Neural progenitor cell (in vitro differentiated cells): ENCODE results near the gene TAC3. TPM values are rescaled to one million over a fixed set of nuclear protein-coding genes. Genes with fewer than 3 reads are reported as not detected.
"Not testable (repeated sequence)": the region's sequence is repeated elsewhere in the genome, so short reads cannot be mapped to it uniquely, and the experiment has no call there.

Source experiments
- DNase-seq: peaks from one replicate; pipeline ENCODE4 v3.0.0-alpha.2; 2016; ENCODE audit warnings: low spot score
- H2AFZ ChIP-seq: fragments of 200-600 bp; sonication (generic); replicated peaks from 2 replicates; pipeline ENCODE4 v1.6.1; 2016; ENCODE audit warnings: antibody characterized with exemption
- H3F3A ChIP-seq: fragments of 200-600 bp; sonication (generic); 2 replicates; pipeline ENCODE4 v1.6.1; 2016; ENCODE audit warnings: antibody characterized with exemption, low read depth
- H3K27ac ChIP-seq: fragments of 200-600 bp; sonication (generic); 2 replicates; pipeline ENCODE4 v1.5.1; 2016; ENCODE audit warnings: mild to moderate bottlenecking
- H3K27me3 ChIP-seq: fragments of 200-600 bp; sonication (generic); 2 replicates; pipeline ENCODE4 v1.6.1; 2016; ENCODE audit warnings: mild to moderate bottlenecking, moderate library complexity
- H3K36me3 ChIP-seq: fragments of 200-600 bp; sonication (generic); 2 replicates; pipeline ENCODE4 v1.5.1; 2016
- H3K4me1 ChIP-seq: fragments of 200-600 bp; sonication (generic); 2 replicates; pipeline ENCODE4 v1.6.1; 2016; ENCODE audit warnings: mixed run types
- H3K4me2 ChIP-seq: fragments of 200-600 bp; sonication (generic); 2 replicates; pipeline ENCODE4 v1.6.1; 2016
- H3K4me3 ChIP-seq: fragments of 200-600 bp; sonication (generic); 2 replicates; pipeline ENCODE4 v1.5.1; 2016
- H3K79me2 ChIP-seq: fragments of 200-600 bp; sonication (generic); 2 replicates; pipeline ENCODE4 v1.6.1; 2016; ENCODE audit warnings: low read depth
- H3K9ac ChIP-seq: fragments of 200-600 bp; sonication (generic); 2 replicates; pipeline ENCODE4 v1.6.1; 2016
- H3K9me3 ChIP-seq: fragments of 200-600 bp; sonication (generic); 2 replicates; pipeline ENCODE4 v1.5.1; 2016; ENCODE audit warnings: low read depth
- H4K20me1 ChIP-seq: fragments of 200-600 bp; sonication (generic); 2 replicates; pipeline ENCODE4 v1.6.1; 2016; ENCODE audit warnings: low read depth
- H3K27ac Mint-ChIP-seq: 3 replicates; pipeline ENCODE4 v1.8.0; 2021; ENCODE audit warnings: mixed read lengths
- H3K27me3 Mint-ChIP-seq: 2 replicates; pipeline ENCODE4 v1.8.0; 2022; ENCODE audit warnings: low read depth, mild to moderate bottlenecking, inconsistent platforms, moderate library complexity, mixed read lengths; ENCODE audit not compliant: insufficient read depth
- H3K36me3 Mint-ChIP-seq: 3 replicates; pipeline ENCODE4 v1.8.0; 2021; ENCODE audit warnings: mixed read lengths
- H3K4me1 Mint-ChIP-seq: 3 replicates; pipeline ENCODE4 v1.8.0; 2021; ENCODE audit warnings: mixed read lengths
- H3K4me3 Mint-ChIP-seq: 3 replicates; pipeline ENCODE4 v1.8.0; 2021; ENCODE audit warnings: mild to moderate bottlenecking, moderate library complexity, mixed read lengths
- H3K9me3 Mint-ChIP-seq: 3 replicates; pipeline ENCODE4 v1.8.0; 2020; ENCODE audit warnings: mixed read lengths
- EZH2 ChIP-seq: fragments of 200-600 bp; sonication (generic); IDR thresholded peaks from 2 replicates; pipeline ENCODE4 v1.6.1; 2017; ENCODE audit warnings: antibody characterized with exemption, mild to moderate bottlenecking, moderate library complexity
- EZH2phosphoT487 ChIP-seq: fragments of 200-600 bp; sonication (generic); IDR thresholded peaks from 2 replicates; pipeline ENCODE4 v1.6.1; 2017; ENCODE audit warnings: antibody characterized with exemption
- total RNA-seq: library from RNA; depleted of rRNA; stranded (reverse); fragments of >200 nt; gene quantifications from 2 replicates; pipeline ENCODE4 v1.2.3, GENCODE V29; 2015; ENCODE audit warnings: low replicate concordance
- TF ChIP-seq, protein P1 (sequence below): fragments of 200-600 bp; sonication (generic); IDR thresholded peaks from 2 replicates; pipeline ENCODE4 v1.5.1; 2017; ENCODE audit warnings: antibody characterized with exemption, mild to moderate bottlenecking

TAC3 gene
- total RNA-seq, 1 donor from 2014 or later, result 6.0 TPM

DNA sequence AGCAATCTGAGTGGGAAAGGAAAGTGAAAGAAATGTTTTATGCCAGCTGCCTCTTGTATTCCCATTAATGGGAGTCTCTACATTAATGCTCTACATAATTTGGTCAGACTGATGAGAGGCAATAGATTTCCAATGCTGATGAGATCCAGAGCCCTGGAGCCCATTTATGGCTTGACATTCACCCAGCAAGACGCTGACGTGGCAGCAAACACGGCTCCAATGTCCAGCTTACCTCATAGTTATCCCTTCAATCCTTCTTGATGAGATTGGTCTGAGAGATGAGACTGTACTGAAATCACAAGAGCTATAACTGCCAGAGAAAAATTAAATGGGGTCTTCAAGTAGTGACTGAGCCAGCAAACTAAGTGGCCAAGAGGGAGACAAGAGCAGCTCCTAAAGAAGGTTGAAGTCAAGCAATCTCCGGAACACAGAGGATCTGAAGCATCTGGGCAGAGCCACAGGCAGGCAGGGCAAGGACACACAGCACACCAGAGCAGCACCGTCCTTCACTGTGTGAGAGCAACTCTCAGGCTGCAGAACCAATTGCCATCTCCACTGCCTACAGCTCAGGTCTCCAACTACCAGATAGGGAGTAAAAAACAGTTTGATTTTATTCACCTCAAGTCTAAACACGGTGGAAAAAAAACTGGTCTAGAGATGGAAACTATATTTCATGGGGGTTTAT is 40.9 kb upstream of the TAC3 start:
- H3K4me1 ChIP-seq, result no peaks in the 10 kb centered on the region
- no peak overlapping the region for H3K27ac Mint-ChIP-seq
- H3K9ac ChIP-seq, result no peak overlapping the region
- H3K79me2 ChIP-seq, result no peaks in the 10 kb centered on the region
- H3K27ac ChIP-seq, result no peak overlapping the region
- H3K27me3 ChIP-seq, result no peaks in the 10 kb centered on the region
- H3K4me3 ChIP-seq, result no peak overlapping the region
- no peak overlapping the region for H3K4me2 ChIP-seq
- H3K9me3 ChIP-seq, result no peaks in the 10 kb centered on the region
- no peaks in the 10 kb centered on the region for H3K9me3 Mint-ChIP-seq
- peaks cover 23% of the 10 kb centered on the region for H3K36me3 Mint-ChIP-seq
- peaks cover 4% of the 10 kb centered on the region for H3K27me3 Mint-ChIP-seq
- H4K20me1 ChIP-seq, result no peaks in the 10 kb centered on the region
- TF ChIP-seq EZH2 (no peak), EZH2phosphoT487 (no peak)
- TF ChIP-seq, protein P1, sequence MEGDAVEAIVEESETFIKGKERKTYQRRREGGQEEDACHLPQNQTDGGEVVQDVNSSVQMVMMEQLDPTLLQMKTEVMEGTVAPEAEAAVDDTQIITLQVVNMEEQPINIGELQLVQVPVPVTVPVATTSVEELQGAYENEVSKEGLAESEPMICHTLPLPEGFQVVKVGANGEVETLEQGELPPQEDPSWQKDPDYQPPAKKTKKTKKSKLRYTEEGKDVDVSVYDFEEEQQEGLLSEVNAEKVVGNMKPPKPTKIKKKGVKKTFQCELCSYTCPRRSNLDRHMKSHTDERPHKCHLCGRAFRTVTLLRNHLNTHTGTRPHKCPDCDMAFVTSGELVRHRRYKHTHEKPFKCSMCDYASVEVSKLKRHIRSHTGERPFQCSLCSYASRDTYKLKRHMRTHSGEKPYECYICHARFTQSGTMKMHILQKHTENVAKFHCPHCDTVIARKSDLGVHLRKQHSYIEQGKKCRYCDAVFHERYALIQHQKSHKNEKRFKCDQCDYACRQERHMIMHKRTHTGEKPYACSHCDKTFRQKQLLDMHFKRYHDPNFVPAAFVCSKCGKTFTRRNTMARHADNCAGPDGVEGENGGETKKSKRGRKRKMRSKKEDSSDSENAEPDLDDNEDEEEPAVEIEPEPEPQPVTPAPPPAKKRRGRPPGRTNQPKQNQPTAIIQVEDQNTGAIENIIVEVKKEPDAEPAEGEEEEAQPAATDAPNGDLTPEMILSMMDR, result no peak
- no peak for DNase-seq
- H3K4me1 Mint-ChIP-seq, result no peaks in the 10 kb centered on the region
- H3F3A ChIP-seq, result peaks cover 12% of the 10 kb centered on the region
- H3K4me3 Mint-ChIP-seq, result no peak overlapping the region
- H3K36me3 ChIP-seq, result peaks cover 24% of the 10 kb centered on the region
- H2AFZ ChIP-seq, result no peak overlapping the region

GRCh38 chr12:57055824-57056223 is 39.5 kb upstream of the TAC3 start:
- Histone ChIP-seq H3K79me2 (no peaks in the 10 kb centered on the region), H4K20me1 (no peaks in the 10 kb centered on the region), H2AFZ (no peak overlapping the region), H3K9ac (no peak overlapping the region), H3K9me3 (no peaks in the 10 kb centered on the region), H3K27ac (no peak overlapping the region), H3K27me3 (no peaks in the 10 kb centered on the region), H3K4me1 (no peaks in the 10 kb centered on the region), H3K4me3 (no peak overlapping the region), H3F3A (peaks cover 18% of the 10 kb centered on the region), H3K4me2 (no peak overlapping the region), H3K36me3 (peaks cover 22% of the 10 kb centered on the region)
- H3K27me3 Mint-ChIP-seq, result peaks cover 4% of the 10 kb centered on the region
- H3K27ac Mint-ChIP-seq, result no peak overlapping the region
- no peak for DNase-seq
- no peak overlapping the region for H3K4me3 Mint-ChIP-seq
- H3K4me1 Mint-ChIP-seq, result no peaks in the 10 kb centered on the region
- peaks cover 22% of the 10 kb centered on the region for H3K36me3 Mint-ChIP-seq
- no peaks in the 10 kb centered on the region for H3K9me3 Mint-ChIP-seq
- TF ChIP-seq, protein P1, result no peak
- TF ChIP-seq EZH2phosphoT487 (no peak), EZH2 (no peak)

DNA sequence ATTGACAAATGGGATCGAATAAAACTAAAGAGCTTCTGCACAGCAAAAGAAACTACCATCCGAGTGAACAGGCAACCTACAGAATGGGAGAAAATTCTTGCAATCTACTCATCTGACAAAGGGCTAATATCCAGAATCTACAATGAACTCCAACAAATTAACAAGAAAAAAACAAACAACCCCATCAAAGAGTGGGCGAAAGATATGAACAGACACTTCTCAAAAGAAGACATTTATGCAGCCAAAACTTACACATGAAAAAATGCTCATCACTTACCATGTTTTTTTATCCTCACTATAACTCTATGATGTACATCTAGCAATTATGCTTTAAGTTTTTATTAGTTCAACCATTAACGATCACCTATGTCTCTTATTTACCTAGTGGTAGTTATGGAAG is 37.6 kb upstream of the TAC3 start:
- not testable (repeated sequence) for H3K27me3 Mint-ChIP-seq, H3K9me3 Mint-ChIP-seq, H3K4me1 Mint-ChIP-seq, H3K27ac Mint-ChIP-seq, H3K79me2 ChIP-seq, H4K20me1 ChIP-seq, H3K9ac ChIP-seq, H3K4me3 ChIP-seq, H3K27me3 ChIP-seq, DNase-seq, H3K27ac ChIP-seq, H3K4me2 ChIP-seq, H3K36me3 ChIP-seq, H3K4me3 Mint-ChIP-seq, H3K4me1 ChIP-seq, H3K9me3 ChIP-seq, H2AFZ ChIP-seq
- H3F3A ChIP-seq, result peaks cover 14% of the 10 kb centered on the region
- peaks cover 16% of the 10 kb centered on the region for H3K36me3 Mint-ChIP-seq

DNA sequence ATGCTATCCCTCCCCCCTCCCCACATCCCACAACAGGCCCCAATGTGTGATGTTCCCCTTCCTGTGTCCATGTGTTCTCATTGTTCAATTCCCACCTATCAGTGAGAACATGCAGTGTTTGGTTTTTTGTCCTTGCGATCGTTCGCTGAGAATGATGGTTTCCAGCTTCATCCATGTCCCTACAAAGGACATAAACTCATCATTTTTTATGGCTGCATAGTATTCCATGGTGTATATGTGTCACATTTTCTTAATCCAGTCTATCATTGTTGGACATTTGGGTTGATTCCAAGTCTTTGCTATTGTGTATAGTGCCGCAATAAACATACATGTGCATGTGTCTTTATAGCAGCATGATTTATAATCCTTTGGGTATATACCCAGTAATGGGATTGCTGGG is 36.8 kb upstream of the TAC3 start:
- not testable (repeated sequence) for H3K27ac Mint-ChIP-seq, H3K4me3 Mint-ChIP-seq

More for the DNA sequence above, 36.8 kb upstream of the TAC3 start:
- H3K4me1 ChIP-seq, H3K4me3 ChIP-seq, H3K36me3 ChIP-seq, H3K9me3 Mint-ChIP-seq, H3K4me2 ChIP-seq, H3K27me3 Mint-ChIP-seq, H3K27me3 ChIP-seq, H3K9ac ChIP-seq, H3K27ac ChIP-seq, H4K20me1 ChIP-seq, H2AFZ ChIP-seq, H3K79me2 ChIP-seq, H3K9me3 ChIP-seq, DNase-seq, H3K4me1 Mint-ChIP-seq: not testable (repeated sequence)
- H3F3A ChIP-seq, result peaks cover 14% of the 10 kb centered on the region
- peaks cover 12% of the 10 kb centered on the region for H3K36me3 Mint-ChIP-seq
